Astrocyte (in vitro differentiated cells and primary cell): ENCODE data around the gene TESPA1.

Experiments used
- CTCF ChIP-seq: IDR thresholded peaks from 2 replicates; pipeline ENCODE4 v1.5.1; 2011; ENCODE audit warnings: low read depth, mild to moderate bottlenecking, inconsistent platforms, low read length, moderate library complexity; ENCODE audit not compliant: insufficient read depth
- EZH2 ChIP-seq: IDR thresholded peaks from 2 replicates; pipeline ENCODE4 v1.6.1; 2012; ENCODE audit warnings: mild to moderate bottlenecking, low read length, inconsistent platforms; ENCODE audit not compliant: insufficient read depth

DNA sequence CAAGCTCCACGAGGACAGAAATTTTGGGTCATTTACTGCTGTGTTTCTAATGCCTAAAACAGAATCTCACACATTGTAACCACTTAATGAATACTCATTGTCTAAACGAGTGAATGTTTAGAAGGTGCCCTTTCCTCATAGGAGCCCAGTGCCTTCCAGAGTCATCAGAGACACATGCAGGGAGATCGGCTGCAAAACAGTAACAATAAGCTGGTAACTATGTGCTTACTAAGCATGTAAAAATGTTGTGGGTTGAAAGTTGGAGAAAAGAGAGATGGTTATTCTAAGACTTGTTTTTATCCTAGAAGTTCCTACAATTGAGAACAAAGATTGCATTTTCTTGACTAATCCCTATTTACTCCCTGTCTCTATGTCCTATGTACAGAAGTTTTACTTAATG is 7.4 kb downstream of the TESPA1 start:
- TF ChIP-seq CTCF (no peak), EZH2 (no peak)
